ENCODE results near the gene EDEM3. TPM values are rescaled to one million over a fixed set of nuclear protein-coding genes. Genes with fewer than 3 reads are reported as not detected.
"Not testable (repeated sequence)": the region's sequence is repeated elsewhere in the genome, so short reads cannot be mapped to it uniquely, and the experiment has no call there.

Gene EDEM3
- total and polyA plus RNA-seq, 9 donors, result 20.3 to 31.4 (median 25.4) TPM

GRCh38 chr1:184698016-184698415 lies 56.6 kb downstream of the EDEM3 start:
- WGBS (ENCODE audit: insufficient coverage), result no CpG with 5 or more reads among the region's 3 CpGs
- Histone ChIP-seq H3K4me3 (ENCODE audit: low read length) (no peak overlapping the region), H3K36me3 (ENCODE audit: control insufficient read depth, insufficient read depth, low read length) (peaks cover 7% of the 10 kb centered on the region), H3K27me3 (ENCODE audit: control insufficient read depth, insufficient read depth, low read length) (no peaks in the 10 kb centered on the region), H3K27ac (ENCODE audit: low read length) (no peak overlapping the region), H3K4me1 (ENCODE audit: control insufficient read depth, insufficient read depth, low read length) (no peaks in the 10 kb centered on the region), H3K9me3 (replicated peaks; ENCODE audit: control insufficient read depth, low read depth, low read length) (no peaks in the 10 kb centered on the region)
- no peak for DNase-seq

DNA sequence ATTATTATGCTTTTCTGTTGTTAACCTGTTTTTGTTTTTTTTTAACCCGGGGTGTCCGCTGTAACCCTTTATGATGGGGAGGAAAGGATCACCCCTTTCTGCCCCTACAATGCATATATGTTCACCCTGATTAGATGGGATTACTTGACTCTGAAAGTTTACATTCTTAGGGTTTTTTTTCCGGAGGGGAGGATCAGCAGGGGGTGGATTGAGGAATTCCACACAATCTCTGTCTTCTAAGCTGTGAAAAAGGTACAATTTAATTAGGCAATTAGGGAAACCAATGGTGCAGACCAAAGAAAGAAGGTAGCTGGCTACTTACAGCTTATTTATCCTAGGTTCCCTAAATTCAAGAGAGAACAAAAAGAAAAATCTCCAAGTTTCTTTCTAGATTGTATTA lies 58.3 kb downstream of the EDEM3 start:
- Histone ChIP-seq H3K9me3 (replicated peaks; ENCODE audit: control insufficient read depth, low read depth, low read length) (no peaks in the 10 kb centered on the region), H3K36me3 (ENCODE audit: control insufficient read depth, insufficient read depth, low read length) (peaks cover 9% of the 10 kb centered on the region)

DNA sequence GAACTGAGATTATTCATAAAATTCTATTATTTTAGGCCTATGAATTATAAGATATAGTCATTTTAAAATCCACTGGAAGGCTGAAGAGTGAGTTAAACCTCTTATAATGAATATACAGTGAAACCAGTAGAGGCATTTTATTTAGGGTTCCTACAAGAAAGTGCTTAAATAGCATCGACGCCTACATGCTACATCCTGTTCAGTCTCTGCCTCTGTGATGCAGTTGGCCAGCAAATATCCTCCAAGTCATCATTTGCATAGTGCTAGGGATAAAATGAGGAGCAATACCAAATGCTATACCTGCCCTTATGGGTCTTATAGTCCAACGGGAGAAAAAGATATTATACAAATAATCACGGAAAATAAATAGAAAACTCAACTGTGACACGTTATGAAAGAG lies 59.6 kb downstream of the EDEM3 start:
- no peak for DNase-seq
- no peaks in the 10 kb centered on the region for H3K27me3 ChIP-seq (ENCODE audit: control insufficient read depth, insufficient read depth, low read length)
- peaks cover 9% of the 10 kb centered on the region for H3K36me3 ChIP-seq (ENCODE audit: control insufficient read depth, insufficient read depth, low read length)
- H3K9me3 ChIP-seq (replicated peaks; ENCODE audit: control insufficient read depth, low read depth, low read length), result no peaks in the 10 kb centered on the region
- no peaks in the 10 kb centered on the region for H3K4me1 ChIP-seq (ENCODE audit: control insufficient read depth, insufficient read depth, low read length)
- H3K4me3 ChIP-seq (ENCODE audit: low read length), result no peak overlapping the region
- WGBS (ENCODE audit: insufficient coverage), result 61% methylated on average over 2 of the region's 5 CpGs
- H3K27ac ChIP-seq (ENCODE audit: low read length), result no peak overlapping the region

More for the DNA sequence above, 58.3 kb downstream of the EDEM3 start:
- Histone ChIP-seq H3K4me1 (ENCODE audit: control insufficient read depth, insufficient read depth, low read length) (no peaks in the 10 kb centered on the region), H3K27ac (ENCODE audit: low read length) (no peak overlapping the region), H3K4me3 (ENCODE audit: low read length) (no peak overlapping the region), H3K27me3 (ENCODE audit: control insufficient read depth, insufficient read depth, low read length) (no peaks in the 10 kb centered on the region)
- no peak for DNase-seq
- WGBS (ENCODE audit: insufficient coverage), result no CpG with 5 or more reads among the region's 3 CpGs

DNA sequence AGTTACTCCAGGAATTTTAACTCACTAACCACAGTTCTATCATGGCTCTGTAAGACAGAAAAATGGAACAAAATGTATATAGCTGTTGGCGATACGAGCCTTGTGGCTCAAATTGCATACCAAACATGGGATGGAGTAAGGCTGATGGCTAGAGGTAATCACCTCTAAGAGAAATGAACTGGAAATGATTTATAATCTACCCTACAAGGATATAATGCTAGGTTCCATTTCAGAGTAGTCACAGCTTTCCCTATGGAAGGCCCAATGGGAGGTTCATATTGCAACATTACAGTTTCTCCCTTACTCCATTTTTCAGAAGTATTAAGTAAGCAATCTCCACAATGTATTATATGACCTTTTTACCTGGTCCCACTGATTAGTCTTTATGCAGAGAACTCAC lies 61.6 kb downstream of the EDEM3 start:
- peaks cover 9% of the 10 kb centered on the region for H3K36me3 ChIP-seq (ENCODE audit: control insufficient read depth, insufficient read depth, low read length)
- no CpG with 5 or more reads among the region's 2 CpGs for WGBS (ENCODE audit: insufficient coverage)
- no peaks in the 10 kb centered on the region for H3K27me3 ChIP-seq (ENCODE audit: control insufficient read depth, insufficient read depth, low read length)
- no peak for DNase-seq
- H3K27ac ChIP-seq (ENCODE audit: low read length), result no peak overlapping the region
- no peak overlapping the region for H3K4me3 ChIP-seq (ENCODE audit: low read length)
- H3K9me3 ChIP-seq (replicated peaks; ENCODE audit: control insufficient read depth, low read depth, low read length), result no peaks in the 10 kb centered on the region
- no peaks in the 10 kb centered on the region for H3K4me1 ChIP-seq (ENCODE audit: control insufficient read depth, insufficient read depth, low read length)

- DNase-seq, result peak; percentile 80
- Histone ChIP-seq H3K36me3 (ENCODE audit: control insufficient read depth, insufficient read depth, low read length) (peaks cover 9% of the 10 kb centered on the region), H3K27ac (ENCODE audit: low read length) (no peak overlapping the region), H3K4me3 (ENCODE audit: low read length) (no peak overlapping the region), H3K4me1 (ENCODE audit: control insufficient read depth, insufficient read depth, low read length) (no peaks in the 10 kb centered on the region), H3K9me3 (replicated peaks; ENCODE audit: control insufficient read depth, low read depth, low read length) (no peaks in the 10 kb centered on the region), H3K27me3 (ENCODE audit: control insufficient read depth, insufficient read depth, low read length) (no peaks in the 10 kb centered on the region)
- no CpG with 5 or more reads among the region's 4 CpGs for WGBS (ENCODE audit: insufficient coverage)
Measured at GRCh38 chr1:184691719-184692324, 62.8 kb downstream of the EDEM3 start.

DNA sequence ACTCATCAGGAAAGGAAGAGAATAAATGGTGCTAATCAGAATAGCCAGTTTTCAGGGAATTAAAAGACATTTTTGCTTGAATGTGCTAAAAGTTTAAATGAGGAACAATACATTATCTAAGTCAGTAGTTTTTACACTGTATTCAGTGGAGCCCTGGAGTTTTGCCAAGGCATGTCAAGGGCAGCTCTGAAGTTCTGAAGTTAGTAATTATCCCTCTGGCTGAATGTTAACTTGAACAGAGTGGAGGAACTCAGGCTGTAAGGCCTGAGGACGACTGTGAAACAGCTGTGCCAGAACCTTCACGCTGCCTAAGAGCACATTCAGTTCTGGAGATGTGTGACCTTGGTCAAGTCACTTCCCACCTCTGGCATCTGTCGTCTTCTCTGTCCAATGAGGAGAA lies 68.1 kb downstream of the EDEM3 start:
- Histone ChIP-seq H3K4me1 (ENCODE audit: control insufficient read depth, insufficient read depth, low read length) (no peaks in the 10 kb centered on the region), H3K4me3 (ENCODE audit: low read length) (no peak overlapping the region), H3K27ac (ENCODE audit: low read length) (no peak overlapping the region), H3K9me3 (replicated peaks; ENCODE audit: control insufficient read depth, low read depth, low read length) (no peaks in the 10 kb centered on the region), H3K36me3 (ENCODE audit: control insufficient read depth, insufficient read depth, low read length) (no peaks in the 10 kb centered on the region), H3K27me3 (ENCODE audit: control insufficient read depth, insufficient read depth, low read length) (no peaks in the 10 kb centered on the region)
- peak; percentile 62 for DNase-seq
- 76% methylated on average over 3 of the region's 3 CpGs for WGBS (ENCODE audit: insufficient coverage)

DNA sequence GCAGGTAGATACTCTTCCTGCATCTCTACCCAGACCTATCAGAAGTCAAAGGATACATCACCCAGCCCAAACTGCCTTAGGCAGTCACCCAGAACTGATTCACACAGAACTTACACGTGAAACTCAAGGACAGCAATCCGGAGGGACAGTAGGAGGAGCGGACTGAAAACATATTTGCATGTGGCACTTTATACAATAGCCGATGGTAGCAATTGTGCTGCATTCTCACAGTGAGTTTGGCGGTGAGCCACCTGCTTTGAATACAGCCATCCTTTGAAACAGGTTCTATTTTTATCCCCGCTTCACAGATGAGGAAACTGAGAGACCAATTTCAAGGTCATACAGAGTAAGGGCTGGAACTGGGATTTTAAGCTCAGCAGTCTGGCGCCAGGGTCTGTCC lies 69.5 kb downstream of the EDEM3 start:
- Histone ChIP-seq H3K4me3 (ENCODE audit: low read length) (no peak overlapping the region), H3K4me1 (ENCODE audit: control insufficient read depth, insufficient read depth, low read length) (no peaks in the 10 kb centered on the region), H3K27me3 (ENCODE audit: control insufficient read depth, insufficient read depth, low read length) (no peaks in the 10 kb centered on the region), H3K9me3 (replicated peaks; ENCODE audit: control insufficient read depth, low read depth, low read length) (peaks cover 2% of the 10 kb centered on the region), H3K27ac (ENCODE audit: low read length) (no peak overlapping the region), H3K36me3 (ENCODE audit: control insufficient read depth, insufficient read depth, low read length) (no peaks in the 10 kb centered on the region)
- WGBS (ENCODE audit: insufficient coverage), result 90% methylated on average over 4 of the region's 7 CpGs
- DNase-seq, result no peak

- DNase-seq, result no peak
- Histone ChIP-seq H3K27me3 (ENCODE audit: control insufficient read depth, insufficient read depth, low read length) (no peaks in the 10 kb centered on the region), H3K27ac (ENCODE audit: low read length) (no peak overlapping the region), H3K36me3 (ENCODE audit: control insufficient read depth, insufficient read depth, low read length) (no peaks in the 10 kb centered on the region), H3K4me1 (ENCODE audit: control insufficient read depth, insufficient read depth, low read length) (no peaks in the 10 kb centered on the region), H3K4me3 (ENCODE audit: low read length) (no peak overlapping the region), H3K9me3 (replicated peaks; ENCODE audit: control insufficient read depth, low read depth, low read length) (peaks cover 2% of the 10 kb centered on the region)
- WGBS (ENCODE audit: insufficient coverage), result 73% methylated on average over 6 of the region's 11 CpGs
Measured at GRCh38 chr1:184684285-184685074, 70.2 kb downstream of the EDEM3 start.

- Histone ChIP-seq H3K36me3 (ENCODE audit: control insufficient read depth, insufficient read depth, low read length) (no peaks in the 10 kb centered on the region), H3K27ac (ENCODE audit: low read length) (no peak overlapping the region), H3K4me3 (ENCODE audit: low read length) (no peak overlapping the region), H3K9me3 (replicated peaks; ENCODE audit: control insufficient read depth, low read depth, low read length) (peaks cover 2% of the 10 kb centered on the region), H3K4me1 (ENCODE audit: control insufficient read depth, insufficient read depth, low read length) (no peaks in the 10 kb centered on the region), H3K27me3 (ENCODE audit: control insufficient read depth, insufficient read depth, low read length) (no peaks in the 10 kb centered on the region)
- no CpG with 5 or more reads among the region's 3 CpGs for WGBS (ENCODE audit: insufficient coverage)
- no peak for DNase-seq
Measured at GRCh38 chr1:184682956-184683355, 71.7 kb downstream of the EDEM3 start.

DNA sequence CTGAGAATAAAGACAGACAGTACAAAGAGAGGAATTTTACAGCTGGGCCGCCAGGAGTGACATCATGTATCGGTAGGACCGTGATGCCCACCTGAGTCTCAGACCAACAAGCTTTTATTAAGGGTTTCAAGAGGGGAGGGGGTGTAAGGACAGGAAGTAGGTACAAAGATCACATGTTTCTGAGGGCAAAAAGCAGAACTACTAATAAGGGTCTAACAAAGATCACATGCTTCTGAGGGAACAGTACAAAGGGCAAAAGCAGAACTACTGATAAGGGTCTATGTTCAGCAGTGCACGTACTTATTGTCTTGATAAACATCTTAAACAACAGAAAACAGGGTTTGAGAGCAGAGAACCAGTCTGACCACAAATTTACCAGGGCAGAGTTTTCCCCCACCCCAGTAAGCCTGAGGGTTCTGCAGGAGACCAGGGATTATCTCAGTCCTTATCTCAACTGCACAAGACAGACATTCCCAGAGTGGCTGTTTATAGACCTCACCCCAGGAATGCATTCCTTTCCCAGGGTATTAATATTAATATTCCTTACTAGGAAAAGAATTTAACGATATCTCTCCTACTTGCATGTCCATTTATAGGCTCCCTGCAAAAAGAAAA lies 73.9 kb downstream of the EDEM3 start:
- not testable (repeated sequence) for H3K27ac ChIP-seq (ENCODE audit: low read length); DNase-seq; H3K9me3 ChIP-seq (replicated peaks; ENCODE audit: control insufficient read depth, low read depth, low read length); H3K27me3 ChIP-seq (ENCODE audit: control insufficient read depth, insufficient read depth, low read length); H3K36me3 ChIP-seq (ENCODE audit: control insufficient read depth, insufficient read depth, low read length); H3K4me3 ChIP-seq (ENCODE audit: low read length); H3K4me1 ChIP-seq (ENCODE audit: control insufficient read depth, insufficient read depth, low read length)
- WGBS (ENCODE audit: insufficient coverage), result 97% methylated on average over 4 of the region's 5 CpGs

Measured in muscle of leg (tissue), 11 donors.